WTC11 (cell line): Measurements from ENCODE around the gene IP6K3. TPM values are rescaled to one million over a fixed set of nuclear protein-coding genes. Genes with fewer than 3 reads are reported as not detected.

Source experiments
- NFE2L1 ChIP-seq: sonication (generic); formaldehyde crosslinking; IDR thresholded peaks from 2 replicates; pipeline ENCODE4 v1.8.1; 2023; ENCODE audit warnings: missing genetic modification reagents
- OVOL2 ChIP-seq: fragments of 250-450 bp; sonication (Bioruptor Pico); IDR thresholded peaks from 2 replicates; pipeline ENCODE4 v1.9.0; 2021; ENCODE audit warnings: mild to moderate bottlenecking, borderline replicate concordance
- TEAD4 ChIP-seq: sonication (generic); formaldehyde crosslinking; IDR thresholded peaks from 2 replicates; pipeline ENCODE4 v1.8.0; 2022; ENCODE audit warnings: mild to moderate bottlenecking, missing genetic modification reagents
- ZNF219 ChIP-seq: sonication (generic); formaldehyde crosslinking; IDR thresholded peaks from 2 replicates; pipeline ENCODE4 v1.8.0; 2023; ENCODE audit warnings: missing genetic modification reagents, mild to moderate bottlenecking, borderline replicate concordance
- ZNF396 ChIP-seq: fragments of 250-450 bp; sonication (Bioruptor Pico); IDR thresholded peaks from 2 replicates; pipeline ENCODE4 v1.8.0; 2021; ENCODE audit warnings: mild to moderate bottlenecking, moderate library complexity, borderline replicate concordance
- ZNF671 ChIP-seq: fragments of 250-450 bp; sonication (Bioruptor Pico); IDR thresholded peaks from 2 replicates; pipeline ENCODE4 v1.8.0; 2021; ENCODE audit warnings: mild to moderate bottlenecking
- total RNA-seq: library from RNA; stranded (reverse); gene quantifications from 3 replicates; pipeline ENCODE4 v1.2.3, GENCODE V29; 2021
- TF ChIP-seq, protein P1 (sequence below): fragments of 250-450 bp; sonication (Bioruptor Pico); IDR thresholded peaks from 2 replicates; pipeline ENCODE4 v1.9.0; 2021; ENCODE audit warnings: mild to moderate bottlenecking, borderline replicate concordance
- TF ChIP-seq, protein P2 (sequence below): fragments of 250-450 bp; sonication (Bioruptor Pico); IDR thresholded peaks from 2 replicates; pipeline ENCODE4 v2.1.2; 2022; ENCODE audit warnings: mild to moderate bottlenecking, moderate library complexity
- TF ChIP-seq, protein P3 (sequence below): sonication (generic); formaldehyde crosslinking; IDR thresholded peaks from 2 replicates; pipeline ENCODE4 v1.8.0; 2023; ENCODE audit warnings: mild to moderate bottlenecking, missing genetic modification reagents
- TF ChIP-seq, protein P4 (sequence below): sonication (generic); formaldehyde crosslinking; IDR thresholded peaks from 2 replicates; pipeline ENCODE4 v1.8.1; 2023; ENCODE audit warnings: mild to moderate bottlenecking, missing genetic modification reagents
- TF ChIP-seq, protein P5 (sequence below): sonication (generic); formaldehyde crosslinking; IDR thresholded peaks from 2 replicates; pipeline ENCODE4 v1.8.1; 2022; ENCODE audit warnings: low read depth, mild to moderate bottlenecking, moderate library complexity, missing genetic modification reagents, borderline replicate concordance
- TF ChIP-seq, protein P6 (sequence below): sonication (generic); formaldehyde crosslinking; IDR thresholded peaks from 2 replicates; pipeline ENCODE4 v1.8.0; 2023; ENCODE audit warnings: missing genetic modification reagents, mild to moderate bottlenecking, borderline replicate concordance

IP6K3 gene
- total RNA-seq, 1 experiment from 2014 or later: 1.1 TPM

DNA sequence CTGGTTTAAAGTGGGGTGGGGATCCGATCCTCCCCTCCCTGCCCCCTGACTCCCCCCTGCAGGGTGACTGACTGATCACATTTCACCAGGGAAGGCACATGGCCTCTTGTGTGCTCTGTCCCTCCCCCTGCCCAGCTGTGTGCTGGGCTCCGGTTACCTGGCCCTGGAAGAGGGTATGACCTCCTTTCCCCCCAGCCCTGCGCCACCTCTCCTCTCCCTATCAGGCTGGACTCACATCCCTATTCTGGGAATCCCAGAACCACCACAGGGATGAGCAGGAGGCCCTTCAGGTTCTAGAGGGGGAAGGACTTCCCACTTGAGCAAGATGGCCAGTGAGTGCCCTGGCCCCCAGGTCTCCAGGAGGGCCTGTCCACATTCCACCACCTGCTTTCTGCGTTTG lies 2.1 kb upstream of the IP6K3 start (continued):
- TF ChIP-seq, protein P1, sequence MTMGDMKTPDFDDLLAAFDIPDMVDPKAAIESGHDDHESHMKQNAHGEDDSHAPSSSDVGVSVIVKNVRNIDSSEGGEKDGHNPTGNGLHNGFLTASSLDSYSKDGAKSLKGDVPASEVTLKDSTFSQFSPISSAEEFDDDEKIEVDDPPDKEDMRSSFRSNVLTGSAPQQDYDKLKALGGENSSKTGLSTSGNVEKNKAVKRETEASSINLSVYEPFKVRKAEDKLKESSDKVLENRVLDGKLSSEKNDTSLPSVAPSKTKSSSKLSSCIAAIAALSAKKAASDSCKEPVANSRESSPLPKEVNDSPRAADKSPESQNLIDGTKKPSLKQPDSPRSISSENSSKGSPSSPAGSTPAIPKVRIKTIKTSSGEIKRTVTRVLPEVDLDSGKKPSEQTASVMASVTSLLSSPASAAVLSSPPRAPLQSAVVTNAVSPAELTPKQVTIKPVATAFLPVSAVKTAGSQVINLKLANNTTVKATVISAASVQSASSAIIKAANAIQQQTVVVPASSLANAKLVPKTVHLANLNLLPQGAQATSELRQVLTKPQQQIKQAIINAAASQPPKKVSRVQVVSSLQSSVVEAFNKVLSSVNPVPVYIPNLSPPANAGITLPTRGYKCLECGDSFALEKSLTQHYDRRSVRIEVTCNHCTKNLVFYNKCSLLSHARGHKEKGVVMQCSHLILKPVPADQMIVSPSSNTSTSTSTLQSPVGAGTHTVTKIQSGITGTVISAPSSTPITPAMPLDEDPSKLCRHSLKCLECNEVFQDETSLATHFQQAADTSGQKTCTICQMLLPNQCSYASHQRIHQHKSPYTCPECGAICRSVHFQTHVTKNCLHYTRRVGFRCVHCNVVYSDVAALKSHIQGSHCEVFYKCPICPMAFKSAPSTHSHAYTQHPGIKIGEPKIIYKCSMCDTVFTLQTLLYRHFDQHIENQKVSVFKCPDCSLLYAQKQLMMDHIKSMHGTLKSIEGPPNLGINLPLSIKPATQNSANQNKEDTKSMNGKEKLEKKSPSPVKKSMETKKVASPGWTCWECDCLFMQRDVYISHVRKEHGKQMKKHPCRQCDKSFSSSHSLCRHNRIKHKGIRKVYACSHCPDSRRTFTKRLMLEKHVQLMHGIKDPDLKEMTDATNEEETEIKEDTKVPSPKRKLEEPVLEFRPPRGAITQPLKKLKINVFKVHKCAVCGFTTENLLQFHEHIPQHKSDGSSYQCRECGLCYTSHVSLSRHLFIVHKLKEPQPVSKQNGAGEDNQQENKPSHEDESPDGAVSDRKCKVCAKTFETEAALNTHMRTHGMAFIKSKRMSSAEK (CRISPR knock-in tag): no peak
- TF ChIP-seq, protein P2, sequence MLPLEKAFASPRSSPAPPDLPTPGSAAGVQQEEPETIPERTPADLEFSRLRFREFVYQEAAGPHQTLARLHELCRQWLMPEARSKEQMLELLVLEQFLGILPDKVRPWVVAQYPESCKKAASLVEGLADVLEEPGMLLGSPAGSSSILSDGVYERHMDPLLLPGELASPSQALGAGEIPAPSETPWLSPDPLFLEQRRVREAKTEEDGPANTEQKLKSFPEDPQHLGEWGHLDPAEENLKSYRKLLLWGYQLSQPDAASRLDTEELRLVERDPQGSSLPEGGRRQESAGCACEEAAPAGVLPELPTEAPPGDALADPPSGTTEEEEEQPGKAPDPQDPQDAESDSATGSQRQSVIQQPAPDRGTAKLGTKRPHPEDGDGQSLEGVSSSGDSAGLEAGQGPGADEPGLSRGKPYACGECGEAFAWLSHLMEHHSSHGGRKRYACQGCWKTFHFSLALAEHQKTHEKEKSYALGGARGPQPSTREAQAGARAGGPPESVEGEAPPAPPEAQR (CRISPR knock-in tag): no peak
- no peak for TF ChIP-seq ZNF671 (CRISPR knock-in tag)
- TF ChIP-seq ZNF219 (CRISPR knock-in tag): no peak
- TF ChIP-seq OVOL2 (CRISPR knock-in tag): no peak
- TF ChIP-seq TEAD4 (CRISPR knock-in tag): no peak
- no peak for TF ChIP-seq NFE2L1 (CRISPR knock-in tag)
- TF ChIP-seq, protein P3, sequence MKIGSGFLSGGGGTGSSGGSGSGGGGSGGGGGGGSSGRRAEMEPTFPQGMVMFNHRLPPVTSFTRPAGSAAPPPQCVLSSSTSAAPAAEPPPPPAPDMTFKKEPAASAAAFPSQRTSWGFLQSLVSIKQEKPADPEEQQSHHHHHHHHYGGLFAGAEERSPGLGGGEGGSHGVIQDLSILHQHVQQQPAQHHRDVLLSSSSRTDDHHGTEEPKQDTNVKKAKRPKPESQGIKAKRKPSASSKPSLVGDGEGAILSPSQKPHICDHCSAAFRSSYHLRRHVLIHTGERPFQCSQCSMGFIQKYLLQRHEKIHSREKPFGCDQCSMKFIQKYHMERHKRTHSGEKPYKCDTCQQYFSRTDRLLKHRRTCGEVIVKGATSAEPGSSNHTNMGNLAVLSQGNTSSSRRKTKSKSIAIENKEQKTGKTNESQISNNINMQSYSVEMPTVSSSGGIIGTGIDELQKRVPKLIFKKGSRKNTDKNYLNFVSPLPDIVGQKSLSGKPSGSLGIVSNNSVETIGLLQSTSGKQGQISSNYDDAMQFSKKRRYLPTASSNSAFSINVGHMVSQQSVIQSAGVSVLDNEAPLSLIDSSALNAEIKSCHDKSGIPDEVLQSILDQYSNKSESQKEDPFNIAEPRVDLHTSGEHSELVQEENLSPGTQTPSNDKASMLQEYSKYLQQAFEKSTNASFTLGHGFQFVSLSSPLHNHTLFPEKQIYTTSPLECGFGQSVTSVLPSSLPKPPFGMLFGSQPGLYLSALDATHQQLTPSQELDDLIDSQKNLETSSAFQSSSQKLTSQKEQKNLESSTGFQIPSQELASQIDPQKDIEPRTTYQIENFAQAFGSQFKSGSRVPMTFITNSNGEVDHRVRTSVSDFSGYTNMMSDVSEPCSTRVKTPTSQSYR (CRISPR knock-in tag): no peak
- TF ChIP-seq ZNF396 (CRISPR knock-in tag): no peak
- TF ChIP-seq, protein P4, sequence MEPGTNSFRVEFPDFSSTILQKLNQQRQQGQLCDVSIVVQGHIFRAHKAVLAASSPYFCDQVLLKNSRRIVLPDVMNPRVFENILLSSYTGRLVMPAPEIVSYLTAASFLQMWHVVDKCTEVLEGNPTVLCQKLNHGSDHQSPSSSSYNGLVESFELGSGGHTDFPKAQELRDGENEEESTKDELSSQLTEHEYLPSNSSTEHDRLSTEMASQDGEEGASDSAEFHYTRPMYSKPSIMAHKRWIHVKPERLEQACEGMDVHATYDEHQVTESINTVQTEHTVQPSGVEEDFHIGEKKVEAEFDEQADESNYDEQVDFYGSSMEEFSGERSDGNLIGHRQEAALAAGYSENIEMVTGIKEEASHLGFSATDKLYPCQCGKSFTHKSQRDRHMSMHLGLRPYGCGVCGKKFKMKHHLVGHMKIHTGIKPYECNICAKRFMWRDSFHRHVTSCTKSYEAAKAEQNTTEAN (CRISPR knock-in tag): no peak
- TF ChIP-seq, protein P5, sequence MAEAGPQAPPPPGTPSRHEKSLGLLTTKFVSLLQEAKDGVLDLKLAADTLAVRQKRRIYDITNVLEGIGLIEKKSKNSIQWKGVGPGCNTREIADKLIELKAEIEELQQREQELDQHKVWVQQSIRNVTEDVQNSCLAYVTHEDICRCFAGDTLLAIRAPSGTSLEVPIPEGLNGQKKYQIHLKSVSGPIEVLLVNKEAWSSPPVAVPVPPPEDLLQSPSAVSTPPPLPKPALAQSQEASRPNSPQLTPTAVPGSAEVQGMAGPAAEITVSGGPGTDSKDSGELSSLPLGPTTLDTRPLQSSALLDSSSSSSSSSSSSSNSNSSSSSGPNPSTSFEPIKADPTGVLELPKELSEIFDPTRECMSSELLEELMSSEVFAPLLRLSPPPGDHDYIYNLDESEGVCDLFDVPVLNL (CRISPR knock-in tag): no peak
- TF ChIP-seq, protein P6, sequence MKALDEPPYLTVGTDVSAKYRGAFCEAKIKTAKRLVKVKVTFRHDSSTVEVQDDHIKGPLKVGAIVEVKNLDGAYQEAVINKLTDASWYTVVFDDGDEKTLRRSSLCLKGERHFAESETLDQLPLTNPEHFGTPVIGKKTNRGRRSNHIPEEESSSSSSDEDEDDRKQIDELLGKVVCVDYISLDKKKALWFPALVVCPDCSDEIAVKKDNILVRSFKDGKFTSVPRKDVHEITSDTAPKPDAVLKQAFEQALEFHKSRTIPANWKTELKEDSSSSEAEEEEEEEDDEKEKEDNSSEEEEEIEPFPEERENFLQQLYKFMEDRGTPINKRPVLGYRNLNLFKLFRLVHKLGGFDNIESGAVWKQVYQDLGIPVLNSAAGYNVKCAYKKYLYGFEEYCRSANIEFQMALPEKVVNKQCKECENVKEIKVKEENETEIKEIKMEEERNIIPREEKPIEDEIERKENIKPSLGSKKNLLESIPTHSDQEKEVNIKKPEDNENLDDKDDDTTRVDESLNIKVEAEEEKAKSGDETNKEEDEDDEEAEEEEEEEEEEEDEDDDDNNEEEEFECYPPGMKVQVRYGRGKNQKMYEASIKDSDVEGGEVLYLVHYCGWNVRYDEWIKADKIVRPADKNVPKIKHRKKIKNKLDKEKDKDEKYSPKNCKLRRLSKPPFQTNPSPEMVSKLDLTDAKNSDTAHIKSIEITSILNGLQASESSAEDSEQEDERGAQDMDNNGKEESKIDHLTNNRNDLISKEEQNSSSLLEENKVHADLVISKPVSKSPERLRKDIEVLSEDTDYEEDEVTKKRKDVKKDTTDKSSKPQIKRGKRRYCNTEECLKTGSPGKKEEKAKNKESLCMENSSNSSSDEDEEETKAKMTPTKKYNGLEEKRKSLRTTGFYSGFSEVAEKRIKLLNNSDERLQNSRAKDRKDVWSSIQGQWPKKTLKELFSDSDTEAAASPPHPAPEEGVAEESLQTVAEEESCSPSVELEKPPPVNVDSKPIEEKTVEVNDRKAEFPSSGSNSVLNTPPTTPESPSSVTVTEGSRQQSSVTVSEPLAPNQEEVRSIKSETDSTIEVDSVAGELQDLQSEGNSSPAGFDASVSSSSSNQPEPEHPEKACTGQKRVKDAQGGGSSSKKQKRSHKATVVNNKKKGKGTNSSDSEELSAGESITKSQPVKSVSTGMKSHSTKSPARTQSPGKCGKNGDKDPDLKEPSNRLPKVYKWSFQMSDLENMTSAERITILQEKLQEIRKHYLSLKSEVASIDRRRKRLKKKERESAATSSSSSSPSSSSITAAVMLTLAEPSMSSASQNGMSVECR: no peak
